PC-9 (cell line): ENCODE data around the gene MYO5A. TPM values are rescaled to one million over a fixed set of nuclear protein-coding genes. Genes with fewer than 3 reads are reported as not detected.

Experiments used
- BruUV-seq: library from RNA; stranded (reverse); fragments of 400-500 nt; replicated peaks from 2 replicates; lab custom pipeline; 2021; lab: Mats Ljungman, UMichigan
- CTCF ChIA-PET: fragments of 300-600 bp; sonication (Branson Sonifier 250); formaldehyde crosslinking; loops from one replicate; lab custom pipeline; 2022; ENCODE audit warnings: antibody characterized with exemption; lab: Charles Lee
- POLR2A ChIA-PET: fragments of 300-600 bp; sonication (Branson Sonifier 250); formaldehyde crosslinking; loops from one replicate; lab custom pipeline; 2022; ENCODE audit warnings: antibody characterized with exemption; ENCODE audit not compliant: unreplicated experiment; lab: Charles Lee
- DNase-seq, 2 experiments: peaks; one replicate each; pipeline versions ENCODE4 v3.0.0 to v3.0.0-alpha.2; 2015 to 2022; ENCODE audit warnings: mixed read lengths in 1 of 2
- H2AFZ ChIP-seq: fragments of 200-600 bp; sonication (generic); 2 replicates; pipeline ENCODE4 v1.8.1; 2017; ENCODE audit warnings: antibody characterized with exemption
- H3F3A ChIP-seq: fragments of 200-600 bp; sonication (generic); 2 replicates; pipeline ENCODE4 v1.8.1; 2017; ENCODE audit warnings: antibody characterized with exemption, mild to moderate bottlenecking, low read depth; ENCODE audit not compliant: insufficient read depth
- H3K27ac ChIP-seq: fragments of 200-600 bp; sonication (generic); 2 replicates; pipeline ENCODE4 v1.6.1; 2016; ENCODE audit warnings: mixed run types
- H3K27me3 ChIP-seq: fragments of 200-600 bp; sonication (generic); 2 replicates; pipeline ENCODE4 v1.6.1; 2016; ENCODE audit warnings: low read depth, mixed run types; ENCODE audit not compliant: insufficient read depth
- H3K36me3 ChIP-seq: fragments of 200-600 bp; sonication (generic); 2 replicates; pipeline ENCODE4 v1.6.1; 2016; ENCODE audit warnings: low read depth, mixed run types
- H3K4me1 ChIP-seq: fragments of 200-600 bp; sonication (generic); replicated peaks from 2 replicates; pipeline ENCODE4 v1.6.1; 2016; ENCODE audit warnings: mixed run types; ENCODE audit not compliant: insufficient read depth
- H3K4me2 ChIP-seq: fragments of 200-600 bp; sonication (generic); 2 replicates; pipeline ENCODE4 v1.6.1; 2017; ENCODE audit warnings: mixed run types
- H3K4me3 ChIP-seq: fragments of 200-600 bp; sonication (generic); 2 replicates; pipeline ENCODE4 v1.6.1; 2016; ENCODE audit warnings: mixed run types
- H3K79me2 ChIP-seq: fragments of 200-600 bp; sonication (generic); 2 replicates; pipeline ENCODE4 v1.6.1; 2017; ENCODE audit warnings: low read depth, mixed run types
- H3K9me2 ChIP-seq: fragments of 200-600 bp; sonication (generic); 2 replicates; pipeline ENCODE4 v1.8.1; 2017; ENCODE audit warnings: mild to moderate bottlenecking; ENCODE audit not compliant: insufficient read depth
- H3K9me3 ChIP-seq: fragments of 200-600 bp; sonication (generic); 2 replicates; pipeline ENCODE4 v1.8.1; 2016; ENCODE audit warnings: low read depth; ENCODE audit not compliant: insufficient read depth
- H4K20me1 ChIP-seq: fragments of 200-600 bp; sonication (generic); 2 replicates; pipeline ENCODE4 v1.8.1; 2017; ENCODE audit not compliant: insufficient read depth
- EZH2 ChIP-seq: fragments of 200-600 bp; sonication (generic); IDR thresholded peaks from 2 replicates; pipeline ENCODE4 v1.8.0; 2017; ENCODE audit warnings: antibody characterized with exemption, low read depth
- intact Hi-C: fragments of 100-400 bp; cut with micrococcal nuclease; formaldehyde crosslinking; loops from one replicate; pipeline ENCODE4 v1.10.0; 2022; ENCODE audit not compliant: unreplicated experiment
- microRNA-seq: library from miRNA; unstranded; fragments of <30 nt; microRNA quantifications from one replicate; pipeline ENCODE4 v1.2.0, GENCODE V29; 2021; ENCODE audit warnings: borderline number of aligned reads, borderline replicate concordance
- total RNA-seq: library from RNA; stranded (reverse); gene quantifications from 2 replicates; pipeline ENCODE4 v1.2.3, GENCODE V29; 2021

The MYO5A gene
- total RNA-seq, 1 experiment from 2014 or later = 10.7 TPM

GRCh38 chr15:52257734-52258062, 271.0 kb downstream of the MYO5A start:
- Histone ChIP-seq H3K9me3 (no peaks in the 10 kb centered on the region), H3K27ac (no peak overlapping the region), H3K4me3 (no peak overlapping the region), H3K36me3 (peaks cover 3% of the 10 kb centered on the region; the same call in 1 of the 2 replicates), H3F3A (peaks cover 23% of the 10 kb centered on the region), H3K79me2 (no peaks in the 10 kb centered on the region), H3K4me1 (peaks cover 35% of the 10 kb centered on the region), H3K27me3 (no peaks in the 10 kb centered on the region), H3K9me2 (no peaks in the 10 kb centered on the region), H2AFZ (no peak overlapping the region), H3K4me2 (no peak overlapping the region), H4K20me1 (no peaks in the 10 kb centered on the region)
- intact Hi-C loops = loop anchor here (2.0 to 5.0 kb wide), 3 partner anchors 205 to 311 kb away; partner anchors contain the start of genes ARPP19 and MYO5A
- no TSS peak for BruUV-seq
- POLR2A ChIA-PET = interaction anchor here (0.6 to 1.0 kb wide), 3 partner anchors 31 to 282 kb away, joined by 6 to 15 read pairs (median 9); no protein-coding TSS in a partner anchor
- no peak for TF ChIP-seq EZH2
- CTCF ChIA-PET = interaction anchor here (2.7 kb wide), 1 partner anchor 206 kb away, joined by 5 read pairs; no protein-coding TSS in a partner anchor
- DNase-seq = peak in 1 of 2 experiments; percentile 24

Small RNA genes within 50 kb of the gene (microRNA-seq; reads per million reads assigned to microRNA genes)
- 7.4 reads per million, percentile 7 among the genes with 10 or more reads in this experiment for gene MIR1266

Other genes with a start within 250 kb of the MYO5A start
- 35.6 and 41.1 TPM in 2 replicates for gene MYO5C, start 233.1 kb downstream of the MYO5A start, total RNA-seq
- gene ARPP19, start 40.1 kb upstream of the MYO5A start, total RNA-seq = 108 and 119 TPM in 2 replicates
- 30.4 and 35.7 TPM in 2 replicates for gene ATOSA, start 150.5 kb upstream of the MYO5A start, total RNA-seq